HepG2 (cell line): Measurements from ENCODE around the gene RMDN2. TPM values are rescaled to one million over a fixed set of nuclear protein-coding genes. Genes with fewer than 3 reads are reported as not detected.

ENCODE experiments used
- ARNTL ChIP-seq: sonication (generic); formaldehyde crosslinking; IDR thresholded peaks from 2 replicates; pipeline ENCODE4 v1.4.0; 2020; ENCODE audit warnings: mild to moderate bottlenecking, missing genetic modification reagents
- EED ChIP-seq: sonication (generic); formaldehyde crosslinking; IDR thresholded peaks from 2 replicates; pipeline ENCODE4 v1.5.0; 2020; ENCODE audit warnings: mild to moderate bottlenecking, missing genetic modification reagents
- EP300 ChIP-seq, 3 experiments: sonication (generic) in 1 of 3; formaldehyde crosslinking in 1 of 3; IDR thresholded peaks; 2 replicates each; pipeline versions ENCODE4 v1.5.1 to v1.6.1; 2011 to 2020; ENCODE audit warnings: low read depth in 2 of 3, low read length in 2 of 3, borderline replicate concordance in 1 of 3, improper control_type of control experiment in 1 of 3, mild to moderate bottlenecking in 1 of 3, missing genetic modification reagents in 1 of 3, moderate library complexity in 1 of 3
- FOXA1 ChIP-seq, 2 experiments: fragments of 450-650 bp in 1 of 2; sonication (generic) in 1 of 2; formaldehyde crosslinking in 1 of 2; IDR thresholded peaks; 2 replicates each; pipeline versions ENCODE4 v1.4.0 to v1.6.1; 2016 to 2020; ENCODE audit warnings: missing genetic modification reagents in 1 of 2
- MTA1 ChIP-seq: sonication (generic); formaldehyde crosslinking; IDR thresholded peaks from 2 replicates; pipeline ENCODE4 v1.4.0; 2020; ENCODE audit warnings: missing genetic modification reagents, mild to moderate bottlenecking, borderline replicate concordance
- RELA ChIP-seq: sonication (generic); formaldehyde crosslinking; IDR thresholded peaks from 2 replicates; pipeline ENCODE4 v1.4.0; 2020; ENCODE audit warnings: missing genetic modification reagents
- RFXAP ChIP-seq: sonication (generic); formaldehyde crosslinking; IDR thresholded peaks from 2 replicates; pipeline ENCODE4 v1.4.0; 2020; ENCODE audit warnings: missing genetic modification reagents, borderline replicate concordance
- SAP130 ChIP-seq: IDR thresholded peaks from 2 replicates; pipeline ENCODE4 v1.6.1; 2016; ENCODE audit warnings: low read depth
- SRSF9 ChIP-seq: fragments of 200-400 bp; formaldehyde crosslinking; IDR thresholded peaks from 2 replicates; pipeline ENCODE4 v1.6.1; 2018; ENCODE audit warnings: borderline replicate concordance, mild to moderate bottlenecking, low read depth, low read length; ENCODE audit not compliant: insufficient read depth, poor library complexity, severe bottlenecking
- TAF15 ChIP-seq: fragments of 200-400 bp; formaldehyde crosslinking; IDR thresholded peaks from one replicate; pipeline ENCODE4 v1.6.1; 2018; ENCODE audit warnings: mild to moderate bottlenecking, low read depth, low read length; ENCODE audit not compliant: poor library complexity, severe bottlenecking
- ZBTB42 ChIP-seq: sonication (generic); formaldehyde crosslinking; IDR thresholded peaks from 2 replicates; pipeline ENCODE4 v1.5.0; 2020; ENCODE audit warnings: mild to moderate bottlenecking, missing genetic modification reagents
- ZFY ChIP-seq: sonication (generic); formaldehyde crosslinking; IDR thresholded peaks from 2 replicates; pipeline ENCODE4 v1.4.0; 2020; ENCODE audit warnings: missing genetic modification reagents
- ZNF350 ChIP-seq: sonication (generic); formaldehyde crosslinking; IDR thresholded peaks from 2 replicates; pipeline ENCODE4 v1.4.0; 2020; ENCODE audit warnings: mild to moderate bottlenecking, low read depth, missing genetic modification reagents, borderline replicate concordance
- ZNF510 ChIP-seq: sonication (generic); formaldehyde crosslinking; IDR thresholded peaks from 2 replicates; pipeline ENCODE4 v1.4.0; 2020; ENCODE audit warnings: low read depth, mild to moderate bottlenecking, missing genetic modification reagents
- ZNF629 ChIP-seq: sonication (generic); formaldehyde crosslinking; conservative IDR thresholded peaks from 2 replicates; pipeline ENCODE4 v1.5.0; 2020; ENCODE audit warnings: missing genetic modification reagents
- ZNF646 ChIP-seq: sonication (generic); formaldehyde crosslinking; IDR thresholded peaks from 2 replicates; pipeline ENCODE4 v1.9.0; 2021; ENCODE audit warnings: mild to moderate bottlenecking, missing genetic modification reagents
- ZNF75D ChIP-seq: sonication (generic); formaldehyde crosslinking; IDR thresholded peaks from 2 replicates; pipeline ENCODE4 v1.8.1; 2023; ENCODE audit warnings: missing genetic modification reagents, mild to moderate bottlenecking, borderline replicate concordance
- polyA plus RNA-seq, 8 experiments: library from polyadenylated mRNA; depleted of rRNA in 3 of 8; stranded (reverse) in 7 of 8; unstranded in 1 of 8; fragments of >200 nt; fragmentation: Illumina TruSeq in 4 of 8; extraction: Trizol in 4 of 8; gene quantifications; 2 replicates each; pipeline versions ENCODE4 v1.2.1 to v1.2.3, GENCODE V29; 2011 to 2016; ENCODE audit warnings: low read depth in 4 of 8, missing spikeins in 1 of 8, mixed read lengths in 1 of 8; ENCODE audit not compliant: insufficient read depth in 1 of 8
- total RNA-seq, 5 experiments: library from RNA; depleted of rRNA; stranded (reverse); fragments of >200 nt; fragmentation: Illumina TruSeq; extraction: Trizol; gene quantifications; 2 replicates each; pipeline ENCODE4 v1.2.3, GENCODE V29; 2016; ENCODE audit warnings: low read depth in 1 of 5

Gene RMDN2
- total and polyA plus RNA-seq, 2 of the 13 experiments (the other 11 are each of a cell fraction or from before 2014, with no cell fraction given) = 2.3 to 8.9 TPM

GRCh38 chr2:37925063-37925897 is at the start of gene RMDN2 (continued):
- TF ChIP-seq ZNF629 (CRISPR knock-in tag) (peak; percentile 55), ZBTB42 (CRISPR knock-in tag) (peak; percentile 85; the same call in 1 of the 2 replicates), MTA1 (CRISPR knock-in tag) (peak; percentile 96), ZNF510 (CRISPR knock-in tag) (peak; percentile 44; the same call in 1 of the 2 replicates), RFXAP (CRISPR knock-in tag) (peak; percentile 92), RELA (CRISPR knock-in tag) (peak; percentile 81), TAF15 (peak; percentile 62), FOXA1 (IDR thresholded peaks at IDR 0.05) (no peak), FOXA1 (CRISPR knock-in tag; IDR thresholded peaks at IDR 0.05) (peak; percentile 48), SRSF9 (no peak), ZFY (CRISPR knock-in tag) (peak; percentile 96), SAP130 (peak; percentile 95), EED (CRISPR knock-in tag) (peak; percentile 1; the same call in 1 of the 2 replicates), ARNTL (CRISPR knock-in tag) (peak; percentile 59; the same call in 1 of the 2 replicates), ZNF75D (CRISPR knock-in tag) (peak; percentile 86; the same call in 1 of the 2 replicates), EP300 (IDR thresholded peaks at IDR 0.05; ENCODE audit: low read depth in 2 of 2, low read length in 2 of 2) (peak in 1 of 2 experiments; percentile 75; a peak in 2 of 4 replicates), EP300 (CRISPR knock-in tag; IDR thresholded peaks at IDR 0.05; ENCODE audit: borderline replicate concordance) (no peak; the same call in none of the 2 replicates), ZNF350 (CRISPR knock-in tag) (peak; percentile 97), ZNF646 (CRISPR knock-in tag) (no peak)
